Measurements from ENCODE around the gene CAB39L.

Gene CAB39L

DNA sequence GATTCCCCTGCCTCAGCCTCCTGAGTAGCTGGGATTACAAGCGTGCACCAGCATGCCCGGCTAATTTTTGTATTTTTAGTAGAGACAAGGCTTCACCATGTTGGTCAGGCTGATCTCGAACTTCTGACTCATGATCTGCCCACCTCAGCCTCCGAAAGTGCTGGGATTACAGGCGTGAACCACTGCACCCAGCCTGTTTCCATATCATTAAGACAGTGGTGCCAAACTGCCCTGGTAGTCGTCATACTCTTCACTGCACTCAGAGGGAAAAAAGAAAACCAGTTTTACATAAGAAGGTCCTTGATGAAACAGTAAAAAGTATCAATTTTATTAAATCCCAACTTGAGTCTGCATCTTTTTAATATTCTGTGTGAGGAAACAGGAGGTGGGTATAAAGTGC lies 181.2 kb downstream of the CAB39L start:
- TF ChIP-seq, protein P1, sequence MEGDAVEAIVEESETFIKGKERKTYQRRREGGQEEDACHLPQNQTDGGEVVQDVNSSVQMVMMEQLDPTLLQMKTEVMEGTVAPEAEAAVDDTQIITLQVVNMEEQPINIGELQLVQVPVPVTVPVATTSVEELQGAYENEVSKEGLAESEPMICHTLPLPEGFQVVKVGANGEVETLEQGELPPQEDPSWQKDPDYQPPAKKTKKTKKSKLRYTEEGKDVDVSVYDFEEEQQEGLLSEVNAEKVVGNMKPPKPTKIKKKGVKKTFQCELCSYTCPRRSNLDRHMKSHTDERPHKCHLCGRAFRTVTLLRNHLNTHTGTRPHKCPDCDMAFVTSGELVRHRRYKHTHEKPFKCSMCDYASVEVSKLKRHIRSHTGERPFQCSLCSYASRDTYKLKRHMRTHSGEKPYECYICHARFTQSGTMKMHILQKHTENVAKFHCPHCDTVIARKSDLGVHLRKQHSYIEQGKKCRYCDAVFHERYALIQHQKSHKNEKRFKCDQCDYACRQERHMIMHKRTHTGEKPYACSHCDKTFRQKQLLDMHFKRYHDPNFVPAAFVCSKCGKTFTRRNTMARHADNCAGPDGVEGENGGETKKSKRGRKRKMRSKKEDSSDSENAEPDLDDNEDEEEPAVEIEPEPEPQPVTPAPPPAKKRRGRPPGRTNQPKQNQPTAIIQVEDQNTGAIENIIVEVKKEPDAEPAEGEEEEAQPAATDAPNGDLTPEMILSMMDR (IDR thresholded peaks at IDR 0.05), result no peak
- Histone ChIP-seq H3K27me3 (ENCODE audit: control insufficient read depth, insufficient read depth, low read length) (no peaks in the 10 kb centered on the region), H3K4me2 (ENCODE audit: low read length) (no peak overlapping the region), H3K79me2 (no peaks in the 10 kb centered on the region), H3K36me3 (ENCODE audit: control insufficient read depth, insufficient read depth, low read length) (no peaks in the 10 kb centered on the region), H2AFZ (no peak overlapping the region), H3K9me3 (ENCODE audit: control insufficient read depth, low read length) (no peaks in the 10 kb centered on the region), H3K4me1 (peaks cover 3% of the 10 kb centered on the region), H3K9ac (no peak overlapping the region), H3K27ac (no peak overlapping the region), H3K4me3 (ENCODE audit: low read depth, low read length) (no peak overlapping the region)

DNA sequence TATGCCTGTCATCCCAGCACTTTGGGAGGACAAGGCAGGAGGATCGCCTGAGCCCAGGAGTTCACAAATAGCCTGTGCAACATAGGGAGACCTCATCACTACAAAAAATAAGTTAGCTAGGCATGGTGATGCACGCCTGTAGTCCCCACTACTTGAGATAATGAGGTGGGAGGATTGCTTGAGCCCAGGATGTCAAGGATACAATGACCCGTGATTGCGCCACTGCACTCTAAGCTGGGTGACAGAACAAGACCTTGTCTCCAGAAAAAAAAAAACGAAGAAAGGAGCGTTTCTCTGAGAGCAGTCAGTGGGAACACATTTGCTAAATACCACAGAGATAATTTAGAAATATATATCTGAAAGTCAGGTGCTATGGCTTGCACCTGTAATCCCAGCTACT lies 184.3 kb downstream of the CAB39L start:
- no peaks in the 10 kb centered on the region for H3K36me3 ChIP-seq (ENCODE audit: control insufficient read depth, insufficient read depth, low read length)
- H3K27me3 ChIP-seq (ENCODE audit: control insufficient read depth, insufficient read depth, low read length), result no peaks in the 10 kb centered on the region
- H3K4me2 ChIP-seq (ENCODE audit: low read length), result no peak overlapping the region
- no peaks in the 10 kb centered on the region for H3K79me2 ChIP-seq
- no peak overlapping the region for H3K9ac ChIP-seq
- H2AFZ ChIP-seq, result no peak overlapping the region
- peaks cover 3% of the 10 kb centered on the region for H3K4me1 ChIP-seq
- no peak overlapping the region for H3K27ac ChIP-seq
- H3K4me3 ChIP-seq (ENCODE audit: low read depth, low read length), result no peak overlapping the region
- TF ChIP-seq, protein P1 (IDR thresholded peaks at IDR 0.05), result no peak
- H3K9me3 ChIP-seq (ENCODE audit: control insufficient read depth, low read length), result no peaks in the 10 kb centered on the region
